GM21723 (cell line): ENCODE measurements around the gene PNLDC1.
"Not testable (repeated sequence)": the region's sequence is repeated elsewhere in the genome, so short reads cannot be mapped to it uniquely, and the experiment has no call there.

ENCODE experiments used
- ATAC-seq: cut with Tn5 transposase; IDR thresholded peaks from one replicate; pipeline ENCODE4 v1.9.1; 2021; ENCODE audit warnings: mild to moderate bottlenecking, moderate library complexity; ENCODE audit not compliant: unreplicated experiment

The PNLDC1 gene

DNA sequence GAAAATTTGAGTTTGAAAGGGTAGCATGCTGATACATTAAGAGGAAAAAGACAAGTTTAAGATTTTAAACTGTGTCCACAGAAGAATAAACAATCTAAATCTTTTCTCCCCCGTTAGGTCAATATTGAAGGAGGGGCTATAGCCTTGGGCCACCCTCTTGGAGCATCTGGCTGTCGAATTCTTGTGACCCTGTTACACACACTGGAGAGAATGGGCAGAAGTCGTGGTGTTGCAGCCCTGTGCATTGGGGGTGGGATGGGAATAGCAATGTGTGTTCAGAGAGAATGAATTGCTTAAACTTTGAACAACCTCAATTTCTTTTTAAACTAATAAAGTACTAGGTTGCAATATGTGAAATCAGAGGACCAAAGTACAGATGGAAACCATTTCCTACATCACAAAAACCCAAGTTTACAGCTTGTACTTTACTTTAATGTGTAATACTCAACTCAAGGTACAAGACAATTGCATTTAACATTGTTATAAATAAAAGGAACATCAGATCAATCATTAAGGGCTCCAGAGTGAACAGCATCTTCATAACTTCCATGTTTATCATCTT, 21.5 kb upstream of the PNLDC1 start:
- ATAC-seq: no peak

DNA sequence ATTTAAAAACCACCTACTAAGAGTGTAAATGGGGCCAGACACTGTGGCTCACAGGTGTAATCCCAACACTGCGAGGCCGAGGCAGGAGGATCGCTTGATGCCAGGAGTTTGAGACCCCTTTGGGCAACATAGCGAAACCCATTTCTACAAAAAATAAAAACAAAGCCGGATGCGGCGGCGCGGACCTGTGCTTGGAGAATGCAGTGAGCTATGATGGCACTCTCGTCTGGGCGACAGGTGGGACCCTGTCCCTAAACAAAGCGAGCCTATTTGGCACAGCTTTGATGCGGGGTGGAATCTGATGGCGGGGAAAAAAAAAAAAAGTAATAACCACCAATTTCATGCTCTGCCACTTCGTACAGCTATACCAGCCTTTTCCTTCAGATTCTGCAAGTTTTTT, 11.8 kb upstream of the PNLDC1 start:
- no peak for ATAC-seq

DNA sequence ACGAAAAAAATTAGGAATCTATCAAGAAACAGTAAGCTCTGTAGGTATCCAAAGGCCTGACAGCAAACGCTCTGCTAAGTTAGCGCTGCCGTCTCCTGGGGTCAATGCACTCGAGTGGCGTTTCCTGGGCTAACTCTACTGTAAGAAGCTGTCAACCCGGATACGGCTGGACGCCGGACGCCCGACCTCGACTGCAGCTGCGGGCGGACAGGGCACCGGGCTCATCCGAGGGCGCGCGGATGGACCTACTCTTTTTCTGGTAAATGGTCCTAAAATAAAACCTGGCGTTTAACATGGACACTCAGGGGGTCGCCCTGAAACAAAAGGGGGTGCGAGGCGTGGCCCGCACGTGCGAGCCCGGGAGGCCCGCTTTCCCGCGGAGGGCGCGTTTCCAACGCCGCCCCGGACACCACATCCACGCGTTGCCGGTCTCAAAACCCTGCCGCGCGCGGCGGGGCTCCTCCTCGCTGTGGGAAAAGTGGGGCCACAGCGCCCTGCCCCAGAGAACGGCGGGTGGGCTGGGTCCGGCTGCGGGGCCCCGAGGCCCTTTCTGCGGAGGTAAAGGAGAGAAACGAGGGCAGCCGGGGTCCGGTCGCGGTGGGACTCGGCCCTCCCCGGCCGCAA, 11.2 kb upstream of the PNLDC1 start:
- ATAC-seq: peak; percentile 15

DNA sequence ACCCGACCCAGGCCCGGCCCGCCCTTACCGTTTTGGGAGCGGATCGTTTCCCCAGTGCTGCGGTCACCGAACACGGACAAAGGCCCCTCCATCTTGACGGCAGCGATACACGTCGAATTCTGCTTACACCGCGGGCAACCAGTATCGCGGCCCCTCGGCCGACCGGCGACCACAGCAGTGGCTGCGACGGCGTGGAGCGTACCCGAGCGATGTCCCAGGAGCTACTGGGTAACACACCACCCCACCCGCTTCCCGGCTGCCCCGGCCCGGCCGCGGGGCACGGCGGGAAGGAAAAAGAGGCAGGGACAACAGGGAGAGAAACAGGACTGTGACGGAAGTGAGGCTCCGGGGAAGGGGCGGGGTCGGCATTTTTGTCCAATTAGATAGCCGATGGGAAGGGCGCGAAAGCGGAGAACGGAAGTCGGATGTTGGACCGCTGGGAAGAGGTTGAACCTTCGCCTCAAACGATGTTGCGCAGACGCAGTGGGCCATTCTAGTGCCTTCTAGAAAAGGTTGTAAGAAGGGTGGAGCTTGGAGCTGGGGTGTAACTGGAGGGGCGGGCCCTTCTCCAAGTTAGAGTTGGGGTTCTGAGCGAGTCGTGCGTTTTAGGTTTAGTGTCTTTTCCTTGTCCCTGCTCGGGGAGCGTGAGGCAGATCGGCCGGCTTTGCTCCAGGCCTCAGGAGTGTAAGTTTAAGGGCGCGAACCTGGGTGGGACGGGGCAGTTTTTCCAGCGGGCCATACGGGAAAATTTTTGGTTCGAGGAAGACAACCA, 10.5 kb upstream of the PNLDC1 start, which contains the start of gene TCP1:
Gene TCP1 (minus strand): TSS at position 226 of the 772 bp plus-strand sequence. CDS start 134 bp downstream, at position 92.
- peak; percentile 76 for ATAC-seq

DNA sequence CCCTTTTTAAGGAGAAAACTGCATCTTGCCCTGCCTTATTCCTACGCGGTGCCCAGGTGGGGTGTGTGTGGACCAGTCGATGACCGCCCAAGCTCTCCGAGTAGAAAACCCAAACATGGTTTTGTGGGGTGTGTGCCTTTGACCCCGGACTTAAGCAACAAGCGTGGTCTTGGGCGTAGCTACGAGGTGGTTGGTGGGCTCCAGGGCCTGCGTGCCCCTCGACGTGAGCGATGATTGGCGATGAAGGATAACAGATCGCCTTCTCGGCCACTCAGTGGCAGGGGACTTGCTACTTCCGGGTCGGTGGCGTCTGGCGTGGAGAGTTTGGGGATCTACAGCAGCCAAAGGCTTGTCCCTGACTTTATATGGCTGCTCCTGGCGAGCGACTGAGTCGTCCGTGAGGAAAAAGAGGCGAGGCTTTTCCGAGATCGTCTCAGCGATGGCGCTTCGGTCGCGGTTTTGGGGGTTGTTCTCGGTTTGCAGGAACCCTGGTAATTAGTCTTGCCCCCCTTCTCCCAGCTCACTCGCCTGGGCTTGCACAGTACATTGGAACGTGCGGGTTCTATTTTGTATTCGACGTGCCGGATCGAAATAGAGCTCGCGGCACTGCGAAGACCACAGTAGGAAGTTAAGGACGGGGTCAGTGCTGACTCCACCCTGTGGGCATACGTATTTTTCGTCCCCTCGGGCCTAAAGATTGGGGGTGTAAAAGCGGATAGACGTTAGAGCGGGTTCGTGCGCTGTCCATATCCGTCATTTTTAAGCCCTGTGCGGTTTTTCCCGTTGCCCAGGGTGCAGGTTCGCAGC, 9.7 kb upstream of the PNLDC1 start, which contains the start of gene MRPL18:
Gene MRPL18 (plus strand): TSS at position 319 of the 807 bp plus-strand sequence. CDS start 121 bp downstream, at position 440.
- ATAC-seq: peak; percentile 84

DNA sequence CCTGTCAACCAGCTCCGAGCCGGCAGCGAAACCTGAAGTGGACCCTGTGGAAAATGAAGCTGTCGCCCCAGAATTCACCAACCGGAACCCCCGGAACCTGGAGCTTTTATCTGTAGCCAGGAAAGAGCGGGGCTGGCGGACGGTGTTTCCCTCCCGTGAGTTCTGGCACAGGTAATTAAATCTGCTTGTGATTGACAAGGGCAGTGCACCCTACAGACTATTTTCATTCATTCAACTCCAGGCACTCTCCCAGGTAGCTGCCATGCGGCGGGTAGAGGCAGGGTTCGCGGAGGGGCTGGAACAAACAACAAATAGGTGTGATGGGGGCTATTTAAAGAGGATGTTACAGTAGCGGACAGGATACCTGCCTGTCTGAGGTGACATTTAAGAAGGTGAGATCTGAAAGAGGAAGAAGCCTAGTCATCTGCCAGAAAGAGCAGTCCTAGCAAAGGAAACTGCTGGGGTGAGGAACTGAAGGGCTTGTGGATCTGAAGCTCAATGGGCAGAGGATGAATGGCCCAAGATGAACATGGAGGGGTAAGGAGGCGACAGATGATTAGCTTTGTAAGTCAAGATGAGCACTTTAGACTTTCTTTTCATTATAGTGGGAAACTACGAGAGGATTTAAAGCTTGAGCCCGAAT, 9.0 kb upstream of the PNLDC1 start:
- no peak for ATAC-seq

DNA sequence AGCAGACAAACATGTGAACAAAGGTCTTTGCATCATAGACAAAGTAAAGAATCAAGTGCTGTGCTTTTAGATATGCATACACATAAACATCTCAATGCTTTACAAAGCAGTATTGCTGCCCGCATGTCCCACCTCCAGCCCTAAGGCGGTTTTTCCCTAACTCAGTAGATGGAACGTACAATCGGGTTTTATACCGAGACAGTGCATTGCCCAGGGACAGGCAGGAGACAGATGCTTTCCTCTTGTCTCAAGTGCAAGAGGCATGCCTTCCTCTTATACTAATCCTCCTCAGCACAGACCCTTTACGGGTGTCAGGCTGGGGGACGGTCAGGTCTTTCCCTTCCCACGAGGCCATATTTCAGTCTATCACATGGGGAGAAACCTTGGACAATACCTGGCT, 5.1 kb upstream of the PNLDC1 start:
- ATAC-seq: not testable (repeated sequence)

DNA sequence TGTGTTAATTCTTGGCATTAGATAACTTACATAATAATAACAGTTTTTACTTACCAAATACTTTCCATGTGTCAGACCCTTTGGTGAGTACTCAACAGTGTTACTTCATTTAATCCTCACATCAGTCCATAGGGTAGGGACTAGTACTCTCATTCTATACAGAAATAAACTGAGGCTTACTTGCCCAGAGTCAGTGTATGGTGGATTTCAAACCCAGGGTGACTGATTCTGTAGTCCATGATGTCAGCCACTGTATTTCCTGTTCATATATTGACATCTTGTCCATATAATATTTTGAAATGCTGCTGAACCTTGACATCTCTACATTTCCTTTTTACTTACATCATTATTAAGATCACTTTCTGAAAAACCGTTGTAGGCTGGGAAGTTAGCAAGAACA, 2.5 kb upstream of the PNLDC1 start:
- no peak for ATAC-seq

DNA sequence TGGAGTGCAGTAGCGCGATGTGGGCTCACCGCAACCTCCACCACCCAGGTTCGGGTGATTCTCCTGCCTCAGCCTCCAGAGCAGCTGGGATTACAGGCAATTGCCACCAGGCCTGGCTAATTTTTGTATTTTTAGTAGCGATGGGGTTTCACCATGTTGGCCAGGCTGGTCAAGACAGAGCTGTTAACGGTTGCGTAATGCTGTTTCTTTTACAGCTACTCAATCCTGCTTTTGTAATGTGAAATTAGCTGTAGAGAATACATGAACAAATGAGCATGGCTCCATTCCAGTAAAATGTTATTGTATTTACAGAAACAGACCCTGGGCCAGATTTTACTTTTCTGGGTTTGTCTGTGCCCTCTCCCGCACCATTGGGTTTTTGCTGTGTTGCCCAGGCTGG, 1.9 kb downstream of the PNLDC1 start:
- no peak for ATAC-seq

DNA sequence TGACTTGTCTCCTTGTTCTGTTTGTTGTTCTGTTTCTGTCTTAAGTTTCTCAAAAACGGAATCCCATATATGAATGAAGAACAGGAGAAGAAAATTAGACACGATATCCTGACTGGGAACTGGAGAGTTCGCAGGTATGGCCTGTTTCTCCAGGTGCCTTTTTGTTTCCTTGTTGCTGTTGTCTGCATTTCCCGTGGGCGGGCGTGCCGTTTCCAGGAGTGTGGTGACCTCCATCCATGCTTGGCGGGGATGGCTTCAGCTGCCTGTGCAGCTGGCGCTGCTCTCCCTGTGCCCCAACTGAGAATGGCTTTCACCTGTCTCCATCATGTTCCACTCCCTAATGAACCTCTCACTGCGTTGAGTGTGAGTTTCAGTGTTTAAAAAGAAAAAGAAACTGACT, 4.4 kb downstream of the PNLDC1 start:
- ATAC-seq: no peak

DNA sequence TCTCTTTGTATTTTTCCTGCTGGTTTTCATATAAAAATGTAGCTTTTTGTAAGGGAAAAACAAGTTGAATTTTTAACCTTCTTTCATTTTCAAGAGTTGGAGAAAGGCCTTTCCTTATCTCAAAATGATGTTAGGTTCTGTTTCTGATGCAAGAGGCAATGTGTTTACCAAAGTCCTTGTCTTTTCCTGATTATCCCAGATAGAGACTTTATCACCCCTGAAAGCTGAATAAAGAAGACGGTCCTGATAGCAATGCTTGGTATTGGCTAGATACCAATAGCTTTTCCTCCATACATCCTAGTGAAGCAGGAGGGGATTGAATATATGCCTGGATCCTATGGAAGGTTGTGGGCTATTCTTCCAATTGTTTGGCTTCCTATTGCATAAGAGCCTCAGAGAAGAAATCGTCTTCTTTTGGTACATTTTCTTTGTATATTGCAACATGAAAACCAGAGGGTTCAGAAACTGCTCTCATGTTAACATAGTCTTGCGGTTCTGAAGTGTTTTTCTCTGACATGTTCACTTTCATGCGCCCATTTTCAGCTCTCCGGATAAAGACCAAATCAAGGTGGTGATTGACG, 5.5 kb downstream of the PNLDC1 start:
- no peak for ATAC-seq

DNA sequence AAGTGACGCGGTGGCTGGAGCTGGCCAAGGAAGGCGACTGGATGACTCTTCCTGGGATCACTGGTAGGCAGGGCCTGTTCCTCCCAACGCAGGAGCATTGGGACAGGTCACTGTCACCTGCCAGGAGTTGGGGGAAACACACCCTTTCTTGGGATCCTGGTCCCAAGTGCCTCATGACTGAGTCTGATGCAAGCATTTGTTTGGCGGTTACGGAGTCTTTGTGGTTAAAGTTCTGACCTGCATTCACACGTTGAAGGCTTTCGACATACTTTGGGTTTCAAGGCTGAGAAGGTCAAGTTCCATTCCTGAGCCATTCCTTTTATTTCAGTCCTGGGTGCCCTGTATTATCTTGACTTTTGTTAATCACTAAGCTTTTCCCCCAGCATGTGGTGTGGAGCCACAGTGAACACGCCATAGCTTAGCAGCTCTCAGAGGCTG, 6.0 kb downstream of the PNLDC1 start:
- ATAC-seq: no peak

DNA sequence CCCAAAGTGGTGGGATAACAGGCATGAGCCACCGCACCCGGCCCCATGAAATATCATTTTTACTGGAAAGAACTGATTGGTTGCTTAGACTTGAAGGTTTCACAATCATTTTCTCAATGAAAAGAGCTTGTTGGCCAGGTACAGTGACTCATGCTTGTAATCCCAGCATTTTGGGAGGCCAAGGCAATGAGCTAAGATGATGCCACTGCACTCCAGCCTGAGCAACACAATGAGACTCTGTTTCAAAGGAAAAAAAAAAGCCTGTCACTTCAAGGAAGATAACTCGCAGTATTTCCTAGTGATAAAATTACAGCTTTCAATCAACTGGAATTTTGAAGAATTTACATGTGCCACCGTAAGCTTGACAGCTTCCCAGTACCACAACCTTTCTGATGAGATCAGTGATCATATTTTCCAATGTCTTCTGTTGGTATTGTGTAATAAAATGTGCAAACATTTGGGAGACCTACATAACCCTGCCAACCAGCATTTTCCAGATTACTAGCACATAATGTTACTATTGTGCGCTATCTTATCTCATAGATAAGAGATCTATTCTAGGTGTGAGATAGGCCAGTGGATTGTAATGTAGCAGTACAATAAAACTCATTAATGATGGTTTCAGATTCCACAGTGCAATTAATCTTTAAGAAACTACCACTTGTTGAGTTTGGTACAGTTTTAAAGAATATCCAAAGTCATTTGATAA, 7.2 kb downstream of the PNLDC1 start:
- ATAC-seq: no peak

DNA sequence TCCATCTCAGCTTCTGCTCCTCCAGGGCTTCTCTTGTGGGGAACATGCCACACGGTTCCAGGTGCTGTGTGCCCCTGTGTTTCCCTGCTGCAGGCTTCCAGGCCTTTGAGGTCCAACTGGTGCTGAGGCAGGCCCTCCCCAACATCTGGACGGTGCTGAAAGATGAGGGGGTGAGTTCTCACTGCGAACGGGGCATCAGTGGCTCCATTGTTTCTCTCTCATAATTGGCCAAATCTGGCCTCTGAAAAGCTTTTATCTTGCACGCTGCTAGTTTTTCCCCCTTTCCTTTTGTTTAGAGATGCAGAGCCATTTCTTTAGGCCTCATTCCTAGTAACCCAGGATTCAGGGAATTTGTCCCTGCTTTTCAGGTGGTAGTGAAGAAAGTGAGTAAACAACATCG, 8.6 kb downstream of the PNLDC1 start:
- no peak for ATAC-seq

DNA sequence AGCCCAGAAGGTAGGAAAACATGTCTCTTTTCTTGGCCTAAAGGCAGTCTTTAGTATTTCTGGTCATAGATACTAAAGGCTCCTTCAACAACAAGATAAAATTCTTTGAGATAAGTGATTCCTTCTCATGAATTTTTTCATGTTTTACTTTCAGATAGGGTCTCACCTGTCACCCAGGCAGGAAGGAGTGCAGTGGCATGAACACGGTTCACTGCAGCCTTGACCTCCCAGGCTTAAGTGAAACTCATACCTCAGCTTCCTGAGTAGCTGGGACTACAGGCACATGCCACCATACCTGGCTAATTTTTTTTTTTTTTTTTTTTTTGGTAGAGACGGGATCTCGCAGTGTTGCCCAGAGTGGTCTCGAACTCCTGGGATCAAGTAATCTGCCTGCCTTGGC, 9.1 kb downstream of the PNLDC1 start:
- no peak for ATAC-seq

DNA sequence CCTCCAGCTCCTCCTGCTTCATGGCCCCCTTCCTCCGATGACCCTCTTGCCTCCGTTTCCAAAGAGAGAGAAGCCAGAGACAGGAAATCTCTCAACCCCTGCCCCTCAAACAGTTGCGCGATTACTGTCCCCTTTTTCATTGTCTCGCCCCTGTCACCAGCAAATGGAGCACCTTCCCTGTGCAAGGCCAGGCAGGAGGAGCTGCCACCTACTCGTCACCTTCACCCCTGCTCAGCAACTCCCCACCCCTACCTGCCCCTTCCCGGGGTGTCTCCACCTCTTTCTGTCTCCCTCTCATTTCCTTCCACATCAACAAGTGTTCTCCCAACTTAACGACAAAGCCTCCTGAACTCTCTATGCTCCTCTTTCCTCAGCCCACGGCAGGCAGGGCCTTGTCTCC, 13.7 kb downstream of the PNLDC1 start:
- ATAC-seq: no peak

DNA sequence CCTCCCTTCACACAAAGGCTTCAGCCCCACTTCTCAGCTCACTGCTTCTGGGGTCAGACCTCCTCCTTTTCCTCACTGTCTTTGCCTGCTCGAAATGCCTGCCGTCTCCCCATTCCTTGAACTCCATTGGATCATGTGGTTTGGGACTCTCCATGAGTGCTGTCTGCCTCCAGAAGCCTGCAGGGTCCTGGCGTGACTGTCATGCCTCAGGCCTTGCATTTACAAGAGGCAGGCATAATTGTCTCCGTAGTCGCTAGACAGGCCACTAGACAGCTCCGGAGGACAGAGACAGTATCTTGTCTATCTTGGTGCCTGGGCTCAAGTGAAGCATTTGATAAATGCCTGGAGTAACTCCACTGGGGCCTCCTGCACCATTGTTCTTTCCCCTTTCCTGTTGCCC, 15.3 kb downstream of the PNLDC1 start:
- ATAC-seq: no peak

DNA sequence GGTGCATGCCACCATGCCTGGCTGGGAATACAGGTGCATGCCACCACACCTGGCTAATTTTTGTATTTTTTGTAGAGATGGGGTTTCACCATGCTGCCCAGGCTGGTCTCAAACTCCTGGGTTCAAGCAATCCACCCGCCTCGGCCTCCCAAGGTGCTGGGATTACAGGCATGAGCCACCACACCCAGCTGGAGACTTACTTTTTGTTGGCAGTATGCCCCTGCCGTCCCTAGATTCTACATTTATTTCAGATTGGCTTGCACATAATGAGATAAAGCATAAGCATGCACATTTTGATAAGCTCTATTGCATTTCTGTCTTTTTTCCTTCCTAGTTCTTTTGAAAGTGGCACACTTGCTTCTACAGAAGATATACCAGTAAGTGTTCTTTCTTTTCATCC, 16.7 kb downstream of the PNLDC1 start:
- ATAC-seq: not testable (repeated sequence)

DNA sequence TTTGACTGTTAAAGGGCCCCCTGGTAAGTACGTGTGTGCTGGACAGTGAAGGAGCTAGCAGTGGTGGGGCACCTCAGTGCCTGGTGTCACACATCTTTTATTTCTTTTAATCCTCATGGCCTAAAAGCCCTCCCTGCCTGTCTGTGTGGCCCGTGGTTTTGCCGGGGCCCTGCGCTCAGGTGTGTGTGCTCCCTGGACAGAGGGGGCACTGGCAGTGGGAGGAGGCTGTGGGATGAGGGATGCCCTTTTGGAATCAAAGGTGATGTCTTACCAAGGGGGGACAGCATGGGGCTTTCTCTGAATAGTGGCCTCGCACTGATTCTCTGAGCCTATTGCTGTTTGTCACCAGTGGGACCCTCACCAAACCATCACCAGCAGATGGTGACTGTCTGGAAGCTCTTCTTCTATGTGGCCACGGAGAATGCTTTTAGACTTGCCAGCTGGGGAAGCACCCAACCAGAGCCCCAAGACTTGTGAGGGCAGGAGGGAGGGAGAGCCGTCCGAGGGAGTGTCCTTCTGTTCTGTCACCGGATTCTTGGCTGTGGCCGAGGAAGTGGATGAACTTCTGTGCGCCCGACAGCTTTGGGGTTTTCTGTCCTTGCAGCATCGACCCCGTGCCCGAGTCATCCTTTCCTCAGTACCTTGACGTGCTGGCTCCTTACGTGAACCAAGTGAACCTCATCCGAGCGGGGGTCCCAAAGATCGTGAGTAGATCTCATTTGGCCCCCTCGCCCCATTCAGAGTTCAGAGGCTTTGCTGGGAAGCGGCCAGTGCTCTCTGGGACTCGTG, 18.1 kb downstream of the PNLDC1 start:
- no peak for ATAC-seq
